ENCODE measurements around the gene DNPH1. TPM values are rescaled to one million over a fixed set of nuclear protein-coding genes. Genes with fewer than 3 reads are reported as not detected.

DNPH1 gene
- total and polyA plus RNA-seq, 9 of the 15 experiments (the other 6 are each of a cell fraction or from before 2014, with no cell fraction given), result 7.3 to 300 (median 68.7) TPM

DNA sequence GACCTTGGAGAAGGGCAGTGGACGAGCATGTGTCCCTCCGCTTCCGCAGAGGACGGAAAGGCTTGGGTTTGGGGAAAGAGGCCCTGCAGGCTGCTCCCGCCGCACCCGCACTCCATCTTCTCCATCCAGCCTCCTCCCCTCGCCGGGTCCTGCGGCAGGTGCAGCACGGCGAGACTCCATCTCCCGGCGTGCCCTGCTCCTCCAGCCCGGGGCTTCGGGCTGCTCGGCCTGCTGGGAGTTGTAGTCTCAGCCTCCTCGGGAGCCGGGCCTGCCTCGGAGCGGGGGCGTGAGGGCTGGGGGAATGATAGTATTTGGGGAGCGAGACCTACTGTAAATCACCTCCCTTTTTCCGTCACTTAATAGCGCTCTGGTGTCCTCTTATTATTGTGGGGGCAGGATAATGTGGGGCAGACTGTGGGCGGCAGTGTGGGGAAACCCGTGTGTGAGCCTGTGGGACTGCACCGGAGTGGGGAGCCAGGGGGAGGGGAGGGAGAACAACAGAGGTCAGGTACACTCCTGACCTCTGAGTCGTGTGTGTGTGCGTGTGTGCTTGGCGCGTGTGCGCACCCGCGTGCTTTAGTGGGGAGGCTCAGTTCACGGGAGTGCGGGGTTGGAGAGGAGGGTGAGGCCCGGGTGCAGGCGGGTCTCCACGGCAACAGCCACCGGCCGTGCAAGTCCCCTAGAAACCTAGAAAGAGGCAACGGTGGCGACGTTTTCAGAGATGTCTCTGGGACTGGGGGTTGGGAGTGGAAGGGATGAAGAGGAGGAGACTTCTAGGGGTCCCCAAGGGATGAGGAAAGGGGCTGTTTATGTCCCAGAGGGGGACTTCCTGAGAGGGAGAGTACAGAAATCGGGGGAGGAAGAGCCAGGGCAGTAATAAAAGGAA is 18.1 kb upstream of the DNPH1 start (continued):
- TF ChIP-seq CBX3 (IDR thresholded peaks at IDR 0.05; ENCODE audit: borderline replicate concordance in 1 of 2, low read length in 2 of 2), result no peak
- TF ChIP-seq HCFC1 (IDR thresholded peaks at IDR 0.05; ENCODE audit: low read depth, low read length), result peak; percentile 100
- no peak for TF ChIP-seq STAT5A (IDR thresholded peaks at IDR 0.05; ENCODE audit: borderline replicate concordance, low read length)
- no peak for TF ChIP-seq HNRNPUL1 (IDR thresholded peaks at IDR 0.05; ENCODE audit: low read length)
- no peak for TF ChIP-seq PML (IDR thresholded peaks at IDR 0.05; ENCODE audit: low read length)
- TF ChIP-seq, protein P1, sequence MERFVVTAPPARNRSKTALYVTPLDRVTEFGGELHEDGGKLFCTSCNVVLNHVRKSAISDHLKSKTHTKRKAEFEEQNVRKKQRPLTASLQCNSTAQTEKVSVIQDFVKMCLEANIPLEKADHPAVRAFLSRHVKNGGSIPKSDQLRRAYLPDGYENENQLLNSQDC (CRISPR knock-in tag; IDR thresholded peaks at IDR 0.05), result no peak
- no peak for TF ChIP-seq ZNF717 (CRISPR knock-in tag; IDR thresholded peaks at IDR 0.05)
- no peak for TF ChIP-seq TEAD2 (tag; IDR thresholded peaks at IDR 0.05)
- no peak for TF ChIP-seq CBFA2T2 (conservative IDR thresholded peaks at IDR 0.05)
- peak; percentile 18 to 44; a peak in 1 of 4 replicates for TF ChIP-seq NRF1 (conservative IDR thresholded peaks at IDR 0.05 in 1 of 2, IDR thresholded peaks at IDR 0.05 in 1 of 2)
- TF ChIP-seq RBM17 (IDR thresholded peaks at IDR 0.05; ENCODE audit: borderline replicate concordance, low read depth, low read length), result no peak
- TF ChIP-seq, protein P2, sequence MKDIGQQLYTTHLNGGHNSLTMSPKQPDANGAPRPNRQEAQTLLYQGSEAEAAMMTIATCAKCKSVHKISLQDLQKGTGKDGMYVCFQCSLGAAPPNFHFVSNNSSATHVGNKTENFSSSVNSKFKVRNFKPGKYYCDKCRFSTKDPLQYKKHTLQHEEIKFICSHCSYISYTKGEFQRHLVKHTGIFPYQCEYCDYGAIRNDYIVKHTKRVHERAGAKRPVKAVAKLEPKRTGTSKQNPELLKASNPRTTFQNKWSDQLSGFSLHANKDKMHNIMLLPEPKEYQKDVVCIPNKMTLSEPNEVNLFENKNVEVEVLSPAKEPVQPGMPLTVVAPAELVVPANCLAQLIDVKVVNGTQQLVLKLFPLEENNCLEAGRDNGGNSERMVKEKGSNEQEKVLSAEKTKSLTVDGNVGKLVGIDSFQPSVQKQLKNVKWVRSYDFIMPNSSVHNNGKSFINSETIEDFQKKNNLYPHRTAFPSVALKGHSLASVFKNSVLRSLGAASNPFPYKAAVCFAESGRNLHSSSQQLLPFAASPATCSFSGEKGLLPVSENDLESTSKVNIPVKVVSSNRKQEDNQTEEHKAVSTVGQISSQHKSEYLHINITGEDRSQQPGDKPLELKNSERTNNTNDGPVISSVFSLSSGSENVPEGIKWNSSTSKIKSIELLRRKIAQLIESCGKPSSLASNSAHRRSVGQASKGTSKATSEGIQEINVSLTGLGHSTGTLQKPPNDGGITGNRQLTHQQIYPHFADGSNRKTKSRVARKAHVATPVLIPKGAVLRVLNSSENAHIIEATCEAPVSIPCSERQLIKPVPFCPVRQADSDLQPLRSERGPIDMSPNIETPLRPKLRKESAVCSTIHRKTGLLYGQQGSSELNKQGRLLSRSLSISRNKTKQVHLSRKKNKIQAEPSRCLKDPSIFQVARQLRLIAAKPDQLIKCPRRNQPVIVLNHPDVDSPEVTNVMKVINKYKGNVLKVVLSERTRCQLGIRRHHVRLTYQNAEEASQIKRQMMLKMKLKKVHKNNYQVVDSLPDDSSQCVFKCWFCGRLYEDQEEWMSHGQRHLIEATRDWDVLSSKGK (CRISPR knock-in tag; IDR thresholded peaks at IDR 0.05), result no peak
- TF ChIP-seq KDM4B (IDR thresholded peaks at IDR 0.05; ENCODE audit: borderline replicate concordance in 2 of 2, low read depth in 1 of 2), result no peak
- no peak for TF ChIP-seq ZKSCAN3 (CRISPR knock-in tag; IDR thresholded peaks at IDR 0.05)
- no peak for TF ChIP-seq CCNT2 (IDR thresholded peaks at IDR 0.05; ENCODE audit: borderline replicate concordance, extremely low read depth, insufficient read length, low read depth, low read length)
- no peak for TF ChIP-seq FOXA1 (IDR thresholded peaks at IDR 0.05; ENCODE audit: borderline replicate concordance)
- TF ChIP-seq ASH1L (IDR thresholded peaks at IDR 0.05; ENCODE audit: borderline replicate concordance, low read depth, partially characterized antibody), result no peak
- TF ChIP-seq, protein P3, sequence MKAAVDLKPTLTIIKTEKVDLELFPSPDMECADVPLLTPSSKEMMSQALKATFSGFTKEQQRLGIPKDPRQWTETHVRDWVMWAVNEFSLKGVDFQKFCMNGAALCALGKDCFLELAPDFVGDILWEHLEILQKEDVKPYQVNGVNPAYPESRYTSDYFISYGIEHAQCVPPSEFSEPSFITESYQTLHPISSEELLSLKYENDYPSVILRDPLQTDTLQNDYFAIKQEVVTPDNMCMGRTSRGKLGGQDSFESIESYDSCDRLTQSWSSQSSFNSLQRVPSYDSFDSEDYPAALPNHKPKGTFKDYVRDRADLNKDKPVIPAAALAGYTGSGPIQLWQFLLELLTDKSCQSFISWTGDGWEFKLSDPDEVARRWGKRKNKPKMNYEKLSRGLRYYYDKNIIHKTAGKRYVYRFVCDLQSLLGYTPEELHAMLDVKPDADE (conservative IDR thresholded peaks at IDR 0.05; ENCODE audit: control insufficient read depth, low read depth, low read length), result peak; percentile 99
- no peak for TF ChIP-seq ZNF354B (CRISPR knock-in tag; IDR thresholded peaks at IDR 0.05)
- TF ChIP-seq, protein P4, sequence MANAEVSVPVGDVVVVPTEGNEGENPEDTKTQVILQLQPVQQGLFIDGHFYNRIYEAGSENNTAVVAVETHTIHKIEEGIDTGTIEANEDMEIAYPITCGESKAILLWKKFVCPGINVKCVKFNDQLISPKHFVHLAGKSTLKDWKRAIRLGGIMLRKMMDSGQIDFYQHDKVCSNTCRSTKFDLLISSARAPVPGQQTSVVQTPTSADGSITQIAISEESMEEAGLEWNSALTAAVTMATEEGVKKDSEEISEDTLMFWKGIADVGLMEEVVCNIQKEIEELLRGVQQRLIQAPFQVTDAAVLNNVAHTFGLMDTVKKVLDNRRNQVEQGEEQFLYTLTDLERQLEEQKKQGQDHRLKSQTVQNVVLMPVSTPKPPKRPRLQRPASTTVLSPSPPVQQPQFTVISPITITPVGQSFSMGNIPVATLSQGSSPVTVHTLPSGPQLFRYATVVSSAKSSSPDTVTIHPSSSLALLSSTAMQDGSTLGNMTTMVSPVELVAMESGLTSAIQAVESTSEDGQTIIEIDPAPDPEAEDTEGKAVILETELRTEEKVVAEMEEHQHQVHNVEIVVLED (CRISPR knock-in tag; IDR thresholded peaks at IDR 0.05), result peak; percentile 28; the same call in 1 of the 2 replicates
- no peak for TF ChIP-seq RUNX1 (IDR thresholded peaks at IDR 0.05; ENCODE audit: low read depth)
- TF ChIP-seq SAFB2 (IDR thresholded peaks at IDR 0.05; ENCODE audit: borderline replicate concordance, low read depth, low read length, severe bottlenecking), result no peak
